GM20000 (cell line): ENCODE results near the gene HOXA2.

ENCODE experiments used
- DNase-seq: peaks from one replicate; pipeline ENCODE4 v3.0.0; 2012; ENCODE audit warnings: low spot score
- TF ChIP-seq, protein P1 (sequence below): IDR thresholded peaks from 2 replicates; pipeline ENCODE4 v1.5.1; 2012; ENCODE audit warnings: mild to moderate bottlenecking, control low read depth; ENCODE audit errors: extremely low read depth, missing control alignments

HOXA2 gene

DNA sequence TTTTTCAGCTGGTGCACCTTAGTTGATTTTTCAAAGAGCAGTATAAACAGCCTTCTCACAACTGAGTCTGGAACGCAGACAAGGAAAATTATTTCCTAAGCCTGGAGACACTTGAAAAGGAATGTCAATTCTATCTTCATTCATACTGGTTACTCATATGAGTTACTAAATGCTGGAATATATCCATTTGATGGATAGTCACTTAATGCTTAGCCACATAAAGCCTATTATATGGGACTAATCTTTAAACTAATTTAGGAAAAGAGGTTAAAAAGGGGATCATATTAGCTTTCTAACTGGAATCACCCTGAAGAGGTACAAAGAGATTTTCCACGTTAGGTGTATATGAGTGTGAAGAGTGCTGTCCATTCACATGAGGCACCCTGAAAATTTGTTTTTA is 29.7 kb upstream of the HOXA2 start:
- no peak for DNase-seq
- TF ChIP-seq, protein P1, sequence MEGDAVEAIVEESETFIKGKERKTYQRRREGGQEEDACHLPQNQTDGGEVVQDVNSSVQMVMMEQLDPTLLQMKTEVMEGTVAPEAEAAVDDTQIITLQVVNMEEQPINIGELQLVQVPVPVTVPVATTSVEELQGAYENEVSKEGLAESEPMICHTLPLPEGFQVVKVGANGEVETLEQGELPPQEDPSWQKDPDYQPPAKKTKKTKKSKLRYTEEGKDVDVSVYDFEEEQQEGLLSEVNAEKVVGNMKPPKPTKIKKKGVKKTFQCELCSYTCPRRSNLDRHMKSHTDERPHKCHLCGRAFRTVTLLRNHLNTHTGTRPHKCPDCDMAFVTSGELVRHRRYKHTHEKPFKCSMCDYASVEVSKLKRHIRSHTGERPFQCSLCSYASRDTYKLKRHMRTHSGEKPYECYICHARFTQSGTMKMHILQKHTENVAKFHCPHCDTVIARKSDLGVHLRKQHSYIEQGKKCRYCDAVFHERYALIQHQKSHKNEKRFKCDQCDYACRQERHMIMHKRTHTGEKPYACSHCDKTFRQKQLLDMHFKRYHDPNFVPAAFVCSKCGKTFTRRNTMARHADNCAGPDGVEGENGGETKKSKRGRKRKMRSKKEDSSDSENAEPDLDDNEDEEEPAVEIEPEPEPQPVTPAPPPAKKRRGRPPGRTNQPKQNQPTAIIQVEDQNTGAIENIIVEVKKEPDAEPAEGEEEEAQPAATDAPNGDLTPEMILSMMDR, result no peak

DNA sequence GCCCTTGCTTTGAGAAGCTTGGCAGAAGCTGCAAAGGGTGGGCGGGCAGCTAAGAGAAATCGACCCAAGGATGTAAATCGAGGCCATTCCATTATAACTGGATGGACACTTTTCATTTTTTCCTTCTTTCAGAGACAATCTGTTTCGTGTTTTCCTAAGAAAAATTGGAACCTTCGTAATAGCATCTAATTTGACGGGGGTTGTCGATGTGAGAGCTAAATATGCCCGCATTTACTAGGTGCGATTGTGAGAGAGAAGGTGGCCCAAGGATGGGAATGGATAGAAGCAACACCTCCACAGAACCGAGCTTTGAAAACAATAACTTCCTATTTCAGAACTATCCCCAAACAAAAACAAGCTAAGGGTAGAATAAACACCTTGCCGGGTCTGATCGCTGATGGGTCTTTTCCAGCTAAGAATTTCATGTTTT is 28.9 kb upstream of the HOXA2 start:
- TF ChIP-seq, protein P1, result no peak
- DNase-seq, result no peak

DNA sequence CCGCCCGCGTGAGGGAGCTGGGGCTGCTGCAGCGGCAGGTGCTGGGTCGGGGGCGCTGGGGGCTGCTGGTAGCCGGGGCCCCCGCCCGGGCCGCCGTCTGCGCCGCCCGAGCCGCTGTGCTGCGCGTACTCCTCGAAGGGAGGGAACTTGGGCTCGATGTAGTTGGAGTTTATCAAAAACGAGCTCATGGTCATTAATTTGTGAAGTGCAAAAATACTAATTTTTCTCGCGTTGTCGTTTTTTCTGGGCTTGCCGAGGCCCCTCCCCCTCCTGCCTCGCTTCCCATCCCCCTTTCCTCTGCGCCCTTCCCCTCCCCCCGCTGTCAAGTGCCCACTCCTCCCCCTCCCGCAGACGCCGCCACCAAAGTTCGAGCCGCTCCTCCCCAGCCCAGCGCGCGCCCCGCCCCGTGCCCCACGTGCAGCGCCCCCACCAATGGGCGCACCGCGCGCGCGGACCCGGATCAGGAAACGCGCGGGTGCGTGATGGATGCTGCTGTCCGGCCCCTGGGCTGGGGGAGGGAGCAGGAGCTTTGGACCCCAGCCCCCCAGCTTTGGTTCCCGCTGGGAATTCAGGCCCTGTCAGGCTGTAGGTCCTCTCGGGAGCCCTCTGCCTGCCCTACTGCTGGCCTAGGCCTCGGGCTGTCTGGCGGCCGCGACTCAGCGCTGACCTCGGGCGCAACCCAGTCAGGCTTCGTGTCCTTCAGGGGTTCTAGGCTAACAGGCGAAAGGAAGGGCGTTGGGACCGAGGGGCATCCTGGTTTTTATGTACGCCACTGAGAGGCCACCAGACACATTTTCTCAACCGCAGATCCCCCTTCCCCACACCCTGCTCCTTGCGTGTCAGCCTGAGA is 28.3 kb upstream of the HOXA2 start, which contains the start of gene HOXA4:
HOXA4 (minus strand) TSS at position 218 of the 850 bp plus-strand sequence; CDS start at position 194, 24 bp downstream.
- DNase-seq, result peak; percentile 89
- TF ChIP-seq, protein P1, result no peak

DNA sequence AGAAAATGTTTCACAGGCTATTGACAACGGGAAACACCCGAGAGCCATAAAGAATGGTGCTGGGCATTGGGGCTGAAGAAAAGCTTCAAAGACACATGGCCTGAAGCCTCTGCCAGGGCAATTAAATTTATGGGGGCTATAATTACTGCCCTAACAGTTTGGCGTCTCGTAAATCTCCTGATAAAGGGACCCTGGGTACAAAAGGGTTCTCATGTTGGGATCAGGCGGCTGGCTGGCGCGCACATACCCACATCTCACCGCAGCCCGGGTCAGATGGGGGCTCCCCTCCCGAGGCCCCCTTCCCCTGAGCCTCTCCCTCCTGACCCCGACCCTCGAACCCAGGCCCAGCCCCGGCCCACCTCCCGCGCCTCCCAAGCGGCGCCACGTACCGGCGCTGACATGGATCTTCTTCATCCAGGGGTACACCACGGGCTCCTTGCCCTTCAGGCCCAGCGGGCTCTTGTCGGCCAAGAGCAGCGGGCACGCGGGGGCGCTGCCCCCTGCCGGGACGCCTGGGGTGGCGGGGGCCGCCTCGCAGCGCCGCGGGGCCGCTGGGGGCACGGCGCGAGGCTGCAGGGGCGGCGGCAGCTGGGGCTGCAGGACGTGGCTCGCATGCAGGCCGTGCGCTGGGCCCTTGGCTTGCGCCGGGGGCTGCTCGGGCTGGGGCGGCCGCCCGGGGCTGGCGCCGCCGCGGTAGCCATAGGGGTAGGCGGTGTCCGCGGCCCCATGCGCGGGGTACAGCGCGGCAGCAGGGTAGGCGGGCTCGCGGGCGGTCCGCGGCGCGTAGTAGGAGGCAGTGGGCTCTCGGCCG is 27.5 kb upstream of the HOXA2 start:
- TF ChIP-seq, protein P1, result no peak
- no peak for DNase-seq

DNA sequence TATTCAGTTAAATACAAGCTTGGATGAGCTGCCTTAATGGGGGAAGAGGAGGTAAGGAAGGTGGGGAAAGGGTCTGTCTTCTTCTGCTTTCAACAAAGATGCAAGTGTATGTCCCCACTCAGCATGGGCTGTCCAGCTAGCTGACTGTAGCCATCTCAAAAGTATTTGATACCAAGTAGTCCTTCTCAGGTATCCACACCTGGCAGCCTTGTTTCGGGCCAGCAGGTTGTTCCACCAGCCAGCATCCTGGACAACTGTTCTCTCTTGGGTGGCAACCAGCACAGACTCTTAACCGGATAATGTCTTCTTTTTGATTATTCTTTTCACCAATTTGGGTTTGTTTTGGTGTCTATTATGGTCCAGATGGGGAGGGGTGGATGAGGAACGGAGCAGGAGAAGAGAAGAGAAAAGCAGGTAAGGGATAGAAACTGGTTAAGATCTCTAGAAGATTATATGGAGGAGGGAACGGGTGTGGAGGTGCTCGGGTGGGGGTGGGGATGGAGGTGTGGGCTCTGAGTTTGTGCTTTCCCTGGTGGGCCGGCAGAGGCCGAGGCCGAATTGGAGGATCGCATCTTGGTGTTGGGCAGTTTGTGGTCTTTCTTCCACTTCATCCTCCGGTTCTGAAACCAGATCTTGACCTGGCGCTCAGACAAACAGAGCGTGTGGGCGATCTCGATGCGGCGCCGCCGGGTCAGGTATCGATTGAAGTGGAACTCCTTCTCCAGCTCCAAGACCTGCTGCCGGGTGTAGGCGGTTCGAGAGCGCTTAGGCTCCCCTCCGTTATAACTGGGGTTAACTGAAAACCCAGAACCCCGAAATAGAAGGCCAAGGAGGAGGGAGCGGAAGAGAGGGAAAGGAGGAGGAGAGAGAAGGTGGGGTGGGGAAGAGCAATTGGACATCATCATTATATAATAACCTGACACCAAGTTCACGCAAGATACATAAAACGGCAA is 26.6 kb upstream of the HOXA2 start:
- DNase-seq, result no peak
- TF ChIP-seq, protein P1, result no peak

DNA sequence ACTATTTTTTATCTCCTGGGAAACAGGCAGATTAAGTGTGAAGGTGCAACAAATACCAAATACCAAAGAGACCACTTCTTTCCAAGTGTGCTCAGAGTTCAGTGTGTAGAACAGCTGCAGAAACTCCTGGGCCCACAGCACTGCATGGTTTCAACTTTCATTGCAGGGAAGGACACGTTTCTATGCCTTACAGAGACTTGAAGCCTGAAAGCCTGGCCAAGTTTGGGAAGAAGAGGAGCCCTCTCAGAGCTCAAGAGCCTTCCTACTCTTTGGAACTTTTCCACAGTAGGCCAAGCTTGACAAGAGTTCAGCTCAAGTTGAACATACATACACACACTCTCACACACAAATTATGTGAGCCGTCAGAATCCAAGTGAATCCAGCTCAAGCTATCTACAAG is 25.6 kb upstream of the HOXA2 start:
- no peak for DNase-seq
- TF ChIP-seq, protein P1, result no peak
